Fibroblast of the conjunctiva (primary cell): ENCODE measurements around the gene RPN1.

ENCODE experiments used
- DNase-seq: peaks from one replicate; pipeline ENCODE4 v3.0.0-alpha.2; 2010; ENCODE audit warnings: low read depth

Gene RPN1

GRCh38 chr3:128648940-128649663 lies 1.5 kb downstream of the RPN1 start:
- no peak for DNase-seq

- no peak for DNase-seq
These were observed 2.2 kb downstream of the RPN1 start for GRCh38 chr3:128648402-128648801.

GRCh38 chr3:128647307-128647706 lies 3.3 kb downstream of the RPN1 start:
- DNase-seq, result no peak

GRCh38 chr3:128634075-128634611 lies 16.5 kb downstream of the RPN1 start:
- DNase-seq, result no peak

- DNase-seq, result no peak
These were observed 18.3 kb downstream of the RPN1 start for GRCh38 chr3:128632301-128632700.

GRCh38 chr3:128629936-128630335 lies 20.7 kb downstream of the RPN1 start:
- no peak for DNase-seq

- no peak for DNase-seq
These were observed 25.1 kb downstream of the RPN1 start for GRCh38 chr3:128625409-128625945.

GRCh38 chr3:128624526-128625138 lies 26.0 kb downstream of the RPN1 start:
- DNase-seq, result no peak

- peak; percentile 49 for DNase-seq
These were observed 26.8 kb downstream of the RPN1 start for GRCh38 chr3:128623762-128624176.

- DNase-seq, result no peak
These were observed 28.7 kb downstream of the RPN1 start for GRCh38 chr3:128621931-128622330.

GRCh38 chr3:128621234-128621633 lies 29.4 kb downstream of the RPN1 start:
- no peak for DNase-seq

- DNase-seq, result no peak
These were observed 30.3 kb downstream of the RPN1 start for GRCh38 chr3:128620268-128620691.

GRCh38 chr3:128619146-128619890 lies 31.3 kb downstream of the RPN1 start:
- peak; percentile 34 for DNase-seq

GRCh38 chr3:128618398-128618726 lies 32.3 kb downstream of the RPN1 start:
- DNase-seq, result no peak

GRCh38 chr3:128617557-128618397 lies 32.8 kb downstream of the RPN1 start:
- peak; percentile 95 for DNase-seq

GRCh38 chr3:128617270-128617556 lies 33.4 kb downstream of the RPN1 start:
- DNase-seq, result no peak

GRCh38 chr3:128616516-128617269 lies 33.9 kb downstream of the RPN1 start:
- no peak for DNase-seq

- DNase-seq, result no peak
These were observed 36.5 kb downstream of the RPN1 start for GRCh38 chr3:128614076-128614475.

- DNase-seq, result no peak
These were observed 37.4 kb downstream of the RPN1 start for GRCh38 chr3:128613083-128613829.

- DNase-seq, result no peak
These were observed 40.1 kb downstream of the RPN1 start for GRCh38 chr3:128610451-128611070.
